Activated naive CD4-positive, alpha-beta T cell treated with anti-CD3 and anti-CD28 coated beads, Interleukin-2, amount 50 U/mL, for 72 hours (primary cell): Measurements from ENCODE around the gene C3orf20. TPM values are rescaled to one million over a fixed set of nuclear protein-coding genes. Genes with fewer than 3 reads are reported as not detected.

Experiments
- ATAC-seq, 2 donors: fragments of 150-1000 bp; cut with Tn5 transposase; 2 replicates each; pipeline ENCODE4 v1.10.0; 2021; ENCODE audit warnings: mild to moderate bottlenecking in 2 of 2, moderate library complexity in 2 of 2
- DNase-seq, 2 donors: peaks; one replicate each; pipeline ENCODE4 v3.0.0; 2021 to 2022; ENCODE audit warnings: low spot score in 2 of 2
- H3K27ac Mint-ChIP-seq, 2 donors: one replicate each; pipeline ENCODE4 v1.8.0; 2022; ENCODE audit warnings: mild to moderate bottlenecking in 2 of 2, mixed read lengths in 2 of 2
- H3K36me3 Mint-ChIP-seq, 2 donors: one replicate each; pipeline ENCODE4 v1.8.0; 2022; ENCODE audit warnings: mixed read lengths in 2 of 2
- H3K9me3 Mint-ChIP-seq, 2 donors: one replicate each; pipeline ENCODE4 v1.8.0; 2022; ENCODE audit warnings: mixed read lengths in 2 of 2
- total RNA-seq, 2 donors: library from RNA; stranded (reverse); gene quantifications; one replicate each; pipeline ENCODE4 v1.2.3, GENCODE V29; 2022

The C3orf20 gene
- total RNA-seq, 2 donors from 2014 or later = 0.56 TPM; not detected in 1

DNA sequence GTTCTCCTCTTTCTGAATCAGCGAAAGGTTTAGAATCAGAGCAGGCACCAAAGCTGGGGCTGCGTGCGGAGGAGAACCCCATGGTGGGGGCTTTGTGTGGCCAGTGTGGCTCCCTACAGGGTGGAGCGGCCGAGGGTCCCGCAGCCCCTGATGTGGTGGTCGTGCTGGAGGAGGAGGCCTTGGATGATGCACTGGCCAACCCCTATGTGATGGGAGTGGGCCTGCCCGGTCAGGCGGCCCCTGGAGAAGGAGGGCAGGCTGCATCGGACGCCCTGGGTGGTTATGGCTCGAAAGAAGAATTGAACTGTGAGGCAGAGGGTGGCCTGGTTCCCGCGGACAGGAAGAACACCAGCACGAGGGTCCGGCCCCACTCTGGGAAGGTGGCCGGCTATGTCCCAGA lies 145.2 kb downstream of the C3orf20 start:
- H3K9me3 Mint-ChIP-seq = no peaks in the 10 kb centered on the region
- H3K27ac Mint-ChIP-seq = no peak overlapping the region
- H3K36me3 Mint-ChIP-seq = no peaks in the 10 kb centered on the region
- ATAC-seq = no peak
- DNase-seq = no peak

DNA sequence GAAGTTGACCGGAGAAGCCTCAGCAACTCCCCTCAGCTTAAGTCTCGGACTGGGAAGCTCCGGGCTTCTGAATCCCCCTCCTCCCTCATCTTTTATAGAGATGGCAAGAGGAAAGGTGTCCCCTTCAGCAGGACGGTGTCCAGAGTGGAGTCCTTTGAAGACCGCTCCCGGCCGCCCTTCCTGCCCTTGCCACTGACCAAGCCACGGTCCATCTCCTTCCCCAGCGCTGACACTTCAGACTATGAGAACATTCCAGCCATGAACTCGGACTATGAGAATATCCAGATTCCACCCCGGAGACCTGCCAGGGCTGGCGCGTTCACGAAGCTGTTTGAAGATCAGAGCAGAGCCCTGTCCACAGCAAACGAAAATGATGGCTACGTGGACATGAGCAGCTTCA lies 146.2 kb downstream of the C3orf20 start:
- DNase-seq = no peak
- no peak for ATAC-seq
- H3K9me3 Mint-ChIP-seq = no peaks in the 10 kb centered on the region
- peak overlapping the region in 1 of 2 donors; percentile 41 for H3K27ac Mint-ChIP-seq
- no peaks in the 10 kb centered on the region for H3K36me3 Mint-ChIP-seq

DNA sequence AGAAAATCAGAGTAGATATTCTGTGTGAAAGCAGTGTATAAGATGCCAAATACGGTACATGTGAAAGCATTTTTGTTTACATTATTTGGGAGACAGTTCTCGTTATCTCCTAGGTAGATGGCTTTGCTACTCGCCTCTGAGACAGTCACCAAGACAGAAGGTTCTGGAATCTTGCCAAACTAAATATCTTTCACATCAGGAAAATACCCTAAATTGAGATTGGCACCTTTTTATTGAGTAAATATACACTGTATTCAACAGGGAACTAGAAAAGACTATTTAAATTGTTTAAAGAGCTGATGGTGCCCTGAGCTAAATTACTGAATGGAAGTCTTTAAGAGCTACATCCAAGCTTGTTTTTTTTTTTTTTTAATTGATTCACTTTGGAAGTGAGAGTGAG lies 147.2 kb downstream of the C3orf20 start:
- Mint-ChIP-seq H3K36me3 (no peaks in the 10 kb centered on the region), H3K9me3 (no peaks in the 10 kb centered on the region), H3K27ac (no peak overlapping the region)
- DNase-seq (no peak), ATAC-seq (no peak)

Other genes starting within 250 kb of the C3orf20 start
- not detected for gene GRIP2, start 134.8 kb upstream of the C3orf20 start, total RNA-seq
- gene CCDC174, start 23.4 kb upstream of the C3orf20 start, total RNA-seq = 10 to 100 TPM; 19.8 to 23.3 TPM
- not detected for gene FGD5, start 143.8 kb downstream of the C3orf20 start, total RNA-seq